HL-60 (cell line): ENCODE data around the gene HK1.

Source experiments
- GABPA ChIP-seq: IDR thresholded peaks from 2 replicates; pipeline ENCODE4 v1.6.1; 2012; ENCODE audit warnings: low read depth
- TF ChIP-seq, protein P1 (sequence below): IDR thresholded peaks from one replicate; pipeline ENCODE4 v1.5.1; 2011; ENCODE audit warnings: low read length, control low read depth, inconsistent platforms; ENCODE audit not compliant: insufficient read depth

GRCh38 chr10:69338133-69338456, 59.8 kb downstream of the HK1 start:
- TF ChIP-seq, protein P1, sequence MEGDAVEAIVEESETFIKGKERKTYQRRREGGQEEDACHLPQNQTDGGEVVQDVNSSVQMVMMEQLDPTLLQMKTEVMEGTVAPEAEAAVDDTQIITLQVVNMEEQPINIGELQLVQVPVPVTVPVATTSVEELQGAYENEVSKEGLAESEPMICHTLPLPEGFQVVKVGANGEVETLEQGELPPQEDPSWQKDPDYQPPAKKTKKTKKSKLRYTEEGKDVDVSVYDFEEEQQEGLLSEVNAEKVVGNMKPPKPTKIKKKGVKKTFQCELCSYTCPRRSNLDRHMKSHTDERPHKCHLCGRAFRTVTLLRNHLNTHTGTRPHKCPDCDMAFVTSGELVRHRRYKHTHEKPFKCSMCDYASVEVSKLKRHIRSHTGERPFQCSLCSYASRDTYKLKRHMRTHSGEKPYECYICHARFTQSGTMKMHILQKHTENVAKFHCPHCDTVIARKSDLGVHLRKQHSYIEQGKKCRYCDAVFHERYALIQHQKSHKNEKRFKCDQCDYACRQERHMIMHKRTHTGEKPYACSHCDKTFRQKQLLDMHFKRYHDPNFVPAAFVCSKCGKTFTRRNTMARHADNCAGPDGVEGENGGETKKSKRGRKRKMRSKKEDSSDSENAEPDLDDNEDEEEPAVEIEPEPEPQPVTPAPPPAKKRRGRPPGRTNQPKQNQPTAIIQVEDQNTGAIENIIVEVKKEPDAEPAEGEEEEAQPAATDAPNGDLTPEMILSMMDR = no peak
- TF ChIP-seq GABPA = no peak
